ENCODE results near the gene TARP.

The TARP gene

GRCh38 chr7:38300175-38300574, 26.7 kb upstream of the TARP start:
- Histone ChIP-seq H3K27ac (no peak overlapping the region), H3K9me3 (no peaks in the 10 kb centered on the region), H3K4me1 (ENCODE audit: insufficient read depth) (no peaks in the 10 kb centered on the region), H3K4me3 (no peak overlapping the region), H3K27me3 (no peaks in the 10 kb centered on the region), H3K36me3 (no peaks in the 10 kb centered on the region)
- no peak for TF ChIP-seq CTCF (IDR thresholded peaks at IDR 0.05)
- TF ChIP-seq EP300 (IDR thresholded peaks at IDR 0.05) = no peak
- WGBS, 3 donors = 61 to 70% (median 63%) methylated on average over 8 of the region's 8 CpGs
- intact Hi-C loops (cut with DNase I) = no loop called here
- no peak for DNase-seq

- no peak for TF ChIP-seq POLR2A (IDR thresholded peaks at IDR 0.05)
- TF ChIP-seq EP300 (IDR thresholded peaks at IDR 0.05) = no peak
- no peak for TF ChIP-seq CTCF (IDR thresholded peaks at IDR 0.05)
- Histone ChIP-seq H3K4me3 (no peak overlapping the region), H3K36me3 (no peaks in the 10 kb centered on the region), H3K27me3 (no peaks in the 10 kb centered on the region), H3K4me1 (ENCODE audit: insufficient read depth) (no peaks in the 10 kb centered on the region), H3K27ac (no peak overlapping the region), H3K9me3 (no peaks in the 10 kb centered on the region)
- WGBS, 3 donors = 88 to 90% (median 90%) methylated on average over 9 of the region's 9 CpGs
- DNase-seq = no peak
- intact Hi-C loops (cut with DNase I) = no loop called here
Measured at GRCh38 chr7:38299275-38299931, 26.0 kb upstream of the TARP start.

- Histone ChIP-seq H3K36me3 (no peaks in the 10 kb centered on the region), H3K27me3 (no peaks in the 10 kb centered on the region), H3K4me3 (no peak overlapping the region), H3K4me1 (ENCODE audit: insufficient read depth) (no peaks in the 10 kb centered on the region), H3K27ac (no peak overlapping the region), H3K9me3 (no peaks in the 10 kb centered on the region)
- WGBS, 3 donors = 81 to 85% (median 83%) methylated on average over 5 of the region's 5 CpGs
- TF ChIP-seq CTCF (IDR thresholded peaks at IDR 0.05) (no peak), EP300 (IDR thresholded peaks at IDR 0.05) (no peak), POLR2A (IDR thresholded peaks at IDR 0.05) (no peak)
- intact Hi-C loops (cut with DNase I) = no loop called here
- no peak for DNase-seq
Measured at GRCh38 chr7:38296059-38296857, 22.8 kb upstream of the TARP start.

GRCh38 chr7:38294926-38295325, 21.5 kb upstream of the TARP start:
- intact Hi-C loops (cut with DNase I) = no loop called here
- TF ChIP-seq EP300 (IDR thresholded peaks at IDR 0.05) = no peak
- no peak for TF ChIP-seq CTCF (IDR thresholded peaks at IDR 0.05)
- TF ChIP-seq POLR2A (IDR thresholded peaks at IDR 0.05) = no peak
- Histone ChIP-seq H3K27ac (no peak overlapping the region), H3K27me3 (no peaks in the 10 kb centered on the region), H3K36me3 (no peaks in the 10 kb centered on the region), H3K4me3 (no peak overlapping the region), H3K4me1 (ENCODE audit: insufficient read depth) (no peaks in the 10 kb centered on the region), H3K9me3 (no peaks in the 10 kb centered on the region)
- 80 to 86% (median 84%) methylated on average over 2 of the region's 2 CpGs for WGBS, 3 donors
- DNase-seq = no peak

Data from ovary (tissue), 7 donors.